ENCODE results near the gene C12orf56. TPM values are rescaled to one million over a fixed set of nuclear protein-coding genes. Genes with fewer than 3 reads are reported as not detected.
"Not testable (repeated sequence)": the region's sequence is repeated elsewhere in the genome, so short reads cannot be mapped to it uniquely, and the experiment has no call there.

Gene C12orf56
- polyA plus RNA-seq, 3 donors, result 1.00 to 1.4 (median 1.4) TPM

DNA sequence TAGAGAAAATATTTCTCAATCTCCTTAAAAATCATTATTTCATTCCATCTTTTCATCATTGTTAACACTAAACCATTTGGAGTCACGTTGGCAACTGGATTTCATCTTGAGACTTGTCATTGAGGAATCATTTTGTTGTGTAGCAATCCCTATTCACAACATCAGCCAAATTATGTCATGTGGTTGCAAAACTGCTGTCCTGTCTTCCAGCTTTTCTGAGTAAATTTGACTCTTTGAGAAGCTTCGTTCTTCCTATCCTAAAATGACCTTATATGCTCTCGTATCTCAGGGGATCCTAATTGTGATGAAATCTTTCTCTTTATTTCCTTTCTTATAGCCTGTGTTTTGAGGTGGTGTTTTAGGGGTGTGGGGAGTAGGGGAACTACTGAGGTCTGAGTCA lies 137.9 kb downstream of the C12orf56 start:
- DNase-seq (ENCODE audit: low read depth in 3 of 3, low spot score in 2 of 3), result no peak

DNA sequence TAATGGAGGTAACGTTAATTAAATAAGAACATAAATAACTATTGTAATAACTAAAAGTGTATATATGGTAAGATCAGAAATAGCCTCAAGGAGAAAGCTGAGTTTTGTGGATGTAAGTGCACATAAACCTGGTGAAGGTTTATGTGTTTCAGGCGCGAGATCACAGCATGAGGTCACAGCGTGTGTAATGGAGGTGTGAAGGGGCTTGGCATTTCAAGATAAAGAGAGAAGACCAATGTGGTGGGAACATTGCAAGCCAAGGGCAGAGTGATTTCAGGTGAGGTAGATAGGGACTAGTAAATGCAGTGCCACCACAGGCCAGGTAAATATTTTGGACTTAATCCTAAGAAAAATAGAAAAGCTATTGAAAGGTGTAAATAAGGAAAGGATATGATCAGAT lies 146.7 kb downstream of the C12orf56 start:
- no peak for DNase-seq (ENCODE audit: low read depth in 3 of 3, low spot score in 2 of 3)

DNA sequence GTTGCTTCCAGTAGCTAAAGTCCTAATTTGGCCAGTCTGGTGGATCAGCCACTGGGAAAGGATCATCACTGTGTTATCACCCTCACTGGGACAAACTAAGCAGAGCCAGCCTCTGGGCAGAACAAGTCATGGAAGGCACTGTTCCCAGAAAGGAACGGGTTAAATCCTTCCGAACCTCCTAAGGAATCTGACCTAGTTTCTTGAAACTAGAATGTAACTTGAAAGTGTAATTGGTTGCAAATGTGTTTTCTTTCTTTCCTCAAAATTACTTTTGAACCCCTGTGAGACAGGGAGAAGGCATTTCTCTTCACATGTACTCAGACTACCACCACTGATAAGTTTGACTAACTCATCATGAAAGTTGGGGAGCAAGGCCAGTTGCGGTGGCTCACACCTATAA lies 149.8 kb downstream of the C12orf56 start:
- no peak for DNase-seq (ENCODE audit: low read depth in 3 of 3, low spot score in 2 of 3)

DNA sequence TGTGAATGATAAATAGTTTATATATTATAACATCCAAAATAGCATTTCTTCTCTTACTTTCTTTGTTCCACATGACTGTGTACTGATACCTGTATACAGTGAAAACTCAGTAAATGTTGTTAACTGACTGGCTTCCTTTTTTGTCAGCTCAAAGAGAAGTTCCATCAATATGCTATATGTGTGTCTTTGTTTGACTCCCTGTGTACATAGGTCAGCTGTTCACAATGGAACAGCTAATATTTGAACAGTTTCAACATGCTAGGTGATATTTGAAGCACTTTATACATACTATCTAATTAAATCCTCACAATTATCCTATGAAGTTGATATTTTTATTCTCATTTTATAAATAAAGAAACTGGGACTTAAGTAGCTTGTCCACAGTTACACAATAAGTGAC lies 153.2 kb downstream of the C12orf56 start:
- no peak for DNase-seq (ENCODE audit: low read depth in 3 of 3, low spot score in 2 of 3)

DNA sequence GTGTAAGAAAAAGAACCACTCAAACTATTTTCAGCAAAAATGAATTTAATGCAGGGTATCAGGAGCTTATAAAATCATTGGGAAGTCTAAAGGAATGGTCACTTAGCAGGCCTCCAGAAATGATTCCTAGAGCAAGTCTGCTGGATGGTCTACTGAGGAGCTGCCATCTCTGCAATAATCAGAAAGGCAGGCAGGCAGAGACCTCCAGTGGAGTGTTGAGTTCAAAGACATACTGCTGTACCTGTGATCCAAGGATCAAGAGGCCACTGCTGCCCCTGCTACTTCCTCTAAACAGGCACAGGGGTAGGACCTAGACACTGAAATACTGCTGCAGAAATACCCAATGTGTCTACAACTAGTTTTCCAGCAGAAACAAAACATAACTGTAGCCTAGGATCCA lies 154.0 kb downstream of the C12orf56 start:
- no peak for DNase-seq (ENCODE audit: low read depth in 3 of 3, low spot score in 2 of 3)

DNA sequence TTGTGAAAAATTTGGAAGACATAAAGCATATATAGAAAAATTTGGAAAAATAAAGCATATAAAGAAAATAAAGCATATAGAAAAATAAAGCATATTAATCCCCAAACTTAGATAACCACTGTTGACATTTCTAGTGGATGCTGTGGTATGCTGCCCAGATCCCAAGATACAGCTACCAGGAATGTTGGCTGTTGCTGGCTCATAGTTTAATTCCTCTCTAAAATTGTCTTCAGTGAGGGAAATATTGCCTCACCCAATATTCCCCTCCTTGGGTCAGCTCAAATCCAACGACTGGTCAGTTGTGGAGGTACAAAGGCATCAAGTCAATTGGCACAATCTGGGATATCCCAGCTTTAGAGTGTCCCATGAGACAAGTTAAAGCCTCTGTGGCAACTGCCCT lies 158.4 kb downstream of the C12orf56 start:
- DNase-seq (ENCODE audit: low read depth in 3 of 3, low spot score in 2 of 3), result no peak

DNA sequence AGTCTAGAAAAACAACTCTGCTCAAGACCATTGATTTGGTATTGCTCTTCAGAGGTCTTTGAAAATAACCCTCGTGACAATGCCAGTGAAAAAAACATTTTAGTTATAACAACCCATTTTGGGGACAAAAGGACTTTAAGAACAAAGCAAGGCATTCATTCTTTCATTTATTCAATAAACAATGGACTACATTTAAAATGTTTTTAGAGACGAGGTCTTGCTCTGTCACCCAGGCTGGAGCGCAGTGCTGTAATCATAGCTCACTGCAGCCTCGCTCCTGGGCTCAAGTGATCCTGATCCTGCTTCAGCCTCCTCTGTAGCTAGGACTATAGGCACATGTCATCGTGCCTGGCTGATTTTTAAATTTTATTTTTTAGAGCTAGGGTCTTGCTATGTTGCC lies 160.8 kb downstream of the C12orf56 start:
- no peak for DNase-seq (ENCODE audit: low read depth in 3 of 3, low spot score in 2 of 3)

DNA sequence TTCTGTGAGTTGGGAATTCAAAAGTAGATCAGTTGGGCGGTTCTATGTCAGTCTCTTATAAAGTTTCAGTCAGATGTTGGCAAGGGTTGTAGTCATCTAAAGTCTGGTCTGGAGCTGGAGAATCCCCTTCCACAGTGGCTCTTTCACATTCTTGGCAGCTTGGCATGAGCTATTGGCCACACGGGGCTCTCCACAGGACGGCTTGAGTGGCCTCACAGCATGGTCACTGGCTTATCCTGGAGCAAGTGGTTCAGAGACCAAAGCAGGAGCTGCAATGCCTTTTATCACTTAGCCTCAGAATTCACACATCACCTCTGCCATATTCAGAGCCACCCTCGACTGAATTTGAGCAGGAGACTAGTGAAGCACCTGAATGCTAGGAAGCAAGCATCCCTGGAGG lies 161.3 kb downstream of the C12orf56 start:
- DNase-seq (ENCODE audit: low read depth in 3 of 3, low spot score in 2 of 3), result no peak

DNA sequence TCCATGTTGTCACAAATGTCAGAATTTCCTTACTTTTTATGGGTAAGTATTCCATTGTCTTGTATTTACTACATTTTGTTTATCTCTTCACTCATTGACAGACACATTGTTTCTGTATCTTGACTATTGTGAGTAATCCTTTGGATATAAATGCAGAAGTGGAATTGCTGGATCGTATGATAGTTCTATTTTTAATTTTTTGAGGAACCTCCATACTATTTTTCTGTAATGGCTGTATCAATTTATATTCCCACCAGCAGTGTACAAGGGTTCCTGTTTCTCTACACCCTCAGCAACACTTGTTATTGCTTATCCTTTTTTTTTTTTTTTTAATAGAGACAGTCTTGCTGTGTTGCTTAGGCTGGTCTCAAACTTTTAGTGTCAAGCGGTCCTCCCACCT lies 164.9 kb downstream of the C12orf56 start:
- DNase-seq (ENCODE audit: low read depth in 3 of 3, low spot score in 2 of 3), result no peak

DNA sequence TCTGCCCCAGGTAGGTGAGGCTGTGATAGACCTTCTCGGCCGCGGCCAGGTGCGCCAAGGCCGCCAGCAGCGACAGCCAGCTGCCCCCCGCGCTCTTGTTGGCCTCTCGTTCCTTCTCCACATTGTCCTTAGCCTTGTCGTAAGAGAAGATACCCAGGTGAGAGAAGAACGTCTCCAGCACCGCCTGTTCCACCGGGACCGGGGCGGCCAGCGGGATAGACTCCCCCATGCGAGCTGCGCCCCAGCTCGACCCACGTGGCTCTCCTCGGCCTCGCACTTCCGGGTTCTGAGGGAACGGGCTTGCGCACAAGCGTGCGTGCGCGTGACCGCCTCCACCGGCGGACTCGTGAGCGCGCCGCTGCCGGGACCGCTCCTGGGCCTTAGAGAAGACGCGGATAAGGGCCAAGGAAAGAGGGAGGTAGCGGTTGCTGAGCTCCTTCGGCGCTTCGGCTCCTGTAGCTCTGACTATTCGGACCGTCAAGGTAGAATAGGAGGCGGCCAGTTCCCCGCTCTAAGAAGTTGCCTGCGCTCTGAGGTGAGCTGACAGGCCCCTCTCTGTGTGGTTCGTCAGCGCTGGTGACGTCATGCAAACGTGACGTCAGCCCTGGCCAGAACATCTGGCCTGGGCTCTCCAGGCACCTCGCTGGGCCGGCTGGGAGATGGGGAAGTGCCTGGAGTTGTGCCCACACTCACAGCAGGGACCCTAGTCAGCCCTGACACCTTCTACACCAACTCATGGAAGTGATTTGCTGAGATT lies 168.4 kb downstream of the C12orf56 start, which contains the start of gene KICS2:
KICS2 (minus strand) TSS at position 288 of the 757 bp plus-strand sequence; CDS start at position 229, 59 bp downstream.
- DNase-seq (ENCODE audit: low read depth in 3 of 3, low spot score in 2 of 3), result peak; percentile 82 to 89 (median 87)

DNA sequence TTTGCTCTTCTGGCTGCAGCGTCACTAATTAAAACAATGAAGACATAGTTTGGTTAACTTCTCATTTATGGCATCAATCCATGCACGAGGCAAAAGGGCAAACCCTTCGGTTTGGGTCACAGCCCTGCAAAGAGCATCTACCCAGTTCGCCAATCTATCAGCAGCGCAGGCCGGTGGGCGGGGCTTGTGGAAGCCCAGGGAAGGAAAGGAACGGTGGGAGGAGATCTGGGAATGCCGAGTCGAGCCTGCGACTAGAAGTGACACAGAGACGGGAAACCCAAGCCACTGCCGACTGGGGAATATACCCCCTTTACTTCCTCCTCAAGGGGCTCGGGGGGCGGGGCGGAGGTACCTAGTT lies 168.9 kb downstream of the C12orf56 start:
- peak; percentile 60 to 76 (median 64) for DNase-seq (ENCODE audit: low read depth in 3 of 3, low spot score in 2 of 3)

DNA sequence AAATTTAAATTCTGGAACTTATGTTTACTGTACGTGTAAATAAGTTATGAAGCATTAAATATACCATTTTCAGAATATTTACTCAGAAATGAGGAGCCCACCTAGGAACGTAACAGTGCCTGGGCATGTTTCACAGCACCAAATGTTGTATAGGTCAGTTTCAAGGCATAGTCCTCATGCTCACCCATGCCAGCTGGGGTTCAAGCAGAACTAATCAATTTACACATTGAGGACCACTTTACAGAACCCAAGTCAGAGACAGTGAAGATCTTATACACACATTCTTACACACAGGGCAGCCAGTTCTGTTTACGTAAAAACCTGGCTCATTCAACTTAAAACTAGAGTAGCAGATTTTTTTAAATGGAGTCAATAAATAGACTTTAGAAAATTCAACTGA lies 170.5 kb downstream of the C12orf56 start:
- no peak for DNase-seq (ENCODE audit: low read depth in 3 of 3, low spot score in 2 of 3)

DNA sequence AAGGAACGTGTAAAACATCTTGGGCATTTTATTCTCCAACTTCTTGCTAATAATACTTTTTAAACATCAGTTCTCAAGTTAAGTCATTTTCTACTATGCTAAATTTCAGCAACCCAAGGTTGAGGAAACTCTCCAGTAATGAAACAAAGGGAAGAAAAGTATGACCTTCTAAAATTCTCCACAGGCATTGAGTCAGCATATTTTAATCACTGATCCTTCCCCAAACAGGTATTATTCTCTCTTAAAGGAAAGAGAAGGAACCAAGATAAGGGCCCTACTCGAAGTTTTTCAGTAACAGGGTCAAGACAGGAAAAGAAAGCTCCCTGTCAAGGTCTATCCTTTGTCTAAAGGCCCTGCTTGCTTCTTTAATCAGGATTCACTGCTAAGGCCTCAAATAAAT lies 171.4 kb downstream of the C12orf56 start:
- DNase-seq (ENCODE audit: low read depth in 3 of 3, low spot score in 2 of 3), result no peak

DNA sequence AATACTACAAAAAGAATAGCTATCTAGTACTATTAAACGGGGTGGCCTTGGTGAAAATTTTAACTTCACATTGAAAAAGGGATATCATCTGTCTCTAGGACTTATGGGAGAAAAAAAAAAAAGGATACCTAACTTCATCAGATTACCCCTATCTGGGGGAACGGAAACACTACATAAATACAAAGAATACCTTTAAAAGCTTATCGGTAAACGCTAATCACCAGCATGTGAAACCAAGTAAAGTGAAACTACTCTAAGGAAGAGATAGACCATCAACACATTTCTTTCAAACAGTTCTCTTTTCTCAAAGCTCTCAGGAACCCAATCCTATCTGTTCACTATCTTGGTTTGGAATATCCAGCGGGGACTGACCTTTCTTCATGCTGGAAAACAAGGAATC lies 172.0 kb downstream of the C12orf56 start:
- DNase-seq (ENCODE audit: low read depth in 3 of 3, low spot score in 2 of 3), result no peak

DNA sequence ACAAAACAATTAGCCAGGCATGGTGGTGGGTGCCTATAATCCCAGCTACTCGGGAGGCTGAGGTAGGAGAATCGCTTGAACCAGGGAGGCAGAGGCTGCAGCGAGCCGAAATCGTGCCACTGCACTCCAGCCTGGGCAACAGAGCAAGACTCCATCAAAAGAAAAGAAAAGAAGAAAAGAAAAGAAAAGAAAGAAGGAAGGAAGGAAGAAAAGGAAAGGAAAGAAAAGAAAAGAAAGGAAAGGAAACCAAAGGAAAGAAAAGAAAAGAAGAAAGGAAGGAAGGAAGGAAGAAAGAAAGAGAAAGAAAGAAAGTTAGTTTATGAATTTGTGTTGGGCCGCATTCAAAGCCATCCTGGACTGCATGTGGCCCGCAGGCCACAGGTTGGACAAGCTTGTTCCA lies 172.9 kb downstream of the C12orf56 start:
- DNase-seq (ENCODE audit: low read depth in 3 of 3, low spot score in 2 of 3), result not testable (repeated sequence)

DNA sequence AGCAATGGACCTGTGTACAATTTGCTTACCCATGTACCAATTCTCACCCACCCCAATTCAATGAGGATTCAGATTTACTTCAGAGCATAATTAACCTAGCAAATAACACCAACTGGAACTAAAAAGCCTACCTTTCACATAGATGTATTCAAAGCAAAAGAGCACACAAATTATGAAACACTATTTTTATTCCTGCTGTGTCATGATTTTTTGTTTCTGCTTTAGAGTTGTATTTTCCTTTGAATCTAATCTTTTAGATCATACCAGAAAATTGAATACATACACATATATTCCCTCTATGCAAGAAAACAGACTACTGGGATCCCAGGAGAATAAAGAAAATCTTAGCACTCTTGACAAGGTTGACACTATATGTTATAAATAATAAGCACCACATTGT lies 174.3 kb downstream of the C12orf56 start:
- DNase-seq (ENCODE audit: low read depth in 3 of 3, low spot score in 2 of 3), result no peak

Other genes with a start within 250 kb of the C12orf56 start
- gene KICS2, start 168.5 kb downstream of the C12orf56 start, polyA plus RNA-seq (ENCODE audit: insufficient read length in 3 of 3), result 1 to 10 TPM; 5.0 TPM
- gene XPOT, start 13.6 kb upstream of the C12orf56 start, polyA plus RNA-seq (ENCODE audit: insufficient read length in 3 of 3), result 10 to 100 TPM; 59.2 to 65.6 (median 63.2) TPM
- 10 to 100 TPM; 21.0 to 22.5 (median 21.6) TPM for gene TBK1, start 61.4 kb upstream of the C12orf56 start, polyA plus RNA-seq (ENCODE audit: insufficient read length in 3 of 3)
- gene RASSF3, start 219.7 kb upstream of the C12orf56 start, polyA plus RNA-seq (ENCODE audit: insufficient read length in 3 of 3), result 10 to 100 TPM; 20.4 to 22.7 (median 21.7) TPM

All from right renal cortex interstitium (tissue), 3 donors.